Transverse colon (tissue), 3 donors: ENCODE data around the gene SCYL1.
"Not testable (repeated sequence)": the region's sequence is repeated elsewhere in the genome, so short reads cannot be mapped to it uniquely, and the experiment has no call there.

Experiments used
- POLR2A ChIP-seq: fragments of 450-650 bp; IDR thresholded peaks from one replicate; pipeline ENCODE4 v1.6.1; 2016; ENCODE audit warnings: antibody characterized with exemption, mild to moderate bottlenecking, moderate library complexity
- TF ChIP-seq, protein P1 (sequence below), 5 experiments: fragments of 200-600 bp in 3 of 5; fragments of 450-650 bp in 2 of 5; sonication (generic) in 3 of 5; IDR thresholded peaks; 1 replicate in 2 of 5; 2 replicates in 3 of 5; pipeline ENCODE4 v1.5.1; 2016 to 2017; ENCODE audit warnings: antibody characterized with exemption in 5 of 5, inconsistent platforms in 3 of 5, mild to moderate bottlenecking in 2 of 5, moderate library complexity in 1 of 5

DNA sequence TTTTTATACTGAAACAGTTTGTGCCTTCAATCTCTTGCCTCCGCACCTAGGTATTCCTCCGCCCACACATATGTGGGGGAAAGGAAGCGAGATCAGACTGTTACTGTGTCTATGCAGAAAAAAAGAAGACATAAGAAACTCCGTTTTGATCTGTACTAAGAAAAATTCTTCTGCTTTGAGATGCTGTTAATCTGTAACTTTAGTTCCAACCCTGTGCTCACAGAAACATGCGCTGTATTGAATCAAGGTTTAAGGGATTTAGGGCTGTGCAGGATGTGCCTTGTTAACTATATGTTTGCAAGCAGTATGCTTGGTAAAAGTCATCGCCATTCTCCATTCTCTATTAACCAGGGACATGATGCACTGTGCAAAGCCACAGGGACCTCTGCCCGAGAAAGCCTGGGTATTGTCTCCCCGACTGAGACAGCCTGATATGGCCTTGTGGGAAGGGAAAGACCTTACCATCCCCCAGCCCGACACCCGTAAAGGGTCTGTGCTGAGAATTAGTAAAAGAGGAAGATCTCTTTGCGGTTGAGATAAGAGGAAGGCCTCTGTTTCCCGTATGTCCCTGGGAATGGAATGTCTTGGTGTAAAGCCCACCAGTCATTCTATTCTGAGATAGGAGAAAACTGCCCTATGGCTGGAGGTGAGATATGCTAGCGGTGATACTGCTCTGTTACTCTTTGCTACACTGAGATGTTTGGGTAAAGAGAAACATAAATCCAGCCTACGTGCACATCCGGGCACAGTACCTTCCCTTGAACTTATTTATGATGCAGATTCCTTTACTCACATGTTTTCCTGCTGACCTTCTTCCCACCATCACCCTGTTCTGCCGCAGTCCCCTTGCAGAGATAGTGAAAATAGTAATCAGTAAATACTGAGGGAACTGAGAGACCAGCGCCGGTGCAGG lies 1.9 kb upstream of the SCYL1 start:
- TF ChIP-seq POLR2A: peak; percentile 26
- TF ChIP-seq, protein P1, sequence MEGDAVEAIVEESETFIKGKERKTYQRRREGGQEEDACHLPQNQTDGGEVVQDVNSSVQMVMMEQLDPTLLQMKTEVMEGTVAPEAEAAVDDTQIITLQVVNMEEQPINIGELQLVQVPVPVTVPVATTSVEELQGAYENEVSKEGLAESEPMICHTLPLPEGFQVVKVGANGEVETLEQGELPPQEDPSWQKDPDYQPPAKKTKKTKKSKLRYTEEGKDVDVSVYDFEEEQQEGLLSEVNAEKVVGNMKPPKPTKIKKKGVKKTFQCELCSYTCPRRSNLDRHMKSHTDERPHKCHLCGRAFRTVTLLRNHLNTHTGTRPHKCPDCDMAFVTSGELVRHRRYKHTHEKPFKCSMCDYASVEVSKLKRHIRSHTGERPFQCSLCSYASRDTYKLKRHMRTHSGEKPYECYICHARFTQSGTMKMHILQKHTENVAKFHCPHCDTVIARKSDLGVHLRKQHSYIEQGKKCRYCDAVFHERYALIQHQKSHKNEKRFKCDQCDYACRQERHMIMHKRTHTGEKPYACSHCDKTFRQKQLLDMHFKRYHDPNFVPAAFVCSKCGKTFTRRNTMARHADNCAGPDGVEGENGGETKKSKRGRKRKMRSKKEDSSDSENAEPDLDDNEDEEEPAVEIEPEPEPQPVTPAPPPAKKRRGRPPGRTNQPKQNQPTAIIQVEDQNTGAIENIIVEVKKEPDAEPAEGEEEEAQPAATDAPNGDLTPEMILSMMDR (IDR thresholded peaks at IDR 0.05): not testable (repeated sequence)
